Urothelium cell line (cell line): ENCODE results near the gene MMP8.

ENCODE experiments used
- DNase-seq: peaks from one replicate; pipeline ENCODE4 v3.0.0; 2011; ENCODE audit warnings: low spot score, mixed read lengths
- FAIRE-seq: peaks from 2 replicates; lab custom pipeline; 2011; peaks lifted over from hg19 to GRCh38; lab: Jason Lieb, UNC

Gene MMP8

DNA sequence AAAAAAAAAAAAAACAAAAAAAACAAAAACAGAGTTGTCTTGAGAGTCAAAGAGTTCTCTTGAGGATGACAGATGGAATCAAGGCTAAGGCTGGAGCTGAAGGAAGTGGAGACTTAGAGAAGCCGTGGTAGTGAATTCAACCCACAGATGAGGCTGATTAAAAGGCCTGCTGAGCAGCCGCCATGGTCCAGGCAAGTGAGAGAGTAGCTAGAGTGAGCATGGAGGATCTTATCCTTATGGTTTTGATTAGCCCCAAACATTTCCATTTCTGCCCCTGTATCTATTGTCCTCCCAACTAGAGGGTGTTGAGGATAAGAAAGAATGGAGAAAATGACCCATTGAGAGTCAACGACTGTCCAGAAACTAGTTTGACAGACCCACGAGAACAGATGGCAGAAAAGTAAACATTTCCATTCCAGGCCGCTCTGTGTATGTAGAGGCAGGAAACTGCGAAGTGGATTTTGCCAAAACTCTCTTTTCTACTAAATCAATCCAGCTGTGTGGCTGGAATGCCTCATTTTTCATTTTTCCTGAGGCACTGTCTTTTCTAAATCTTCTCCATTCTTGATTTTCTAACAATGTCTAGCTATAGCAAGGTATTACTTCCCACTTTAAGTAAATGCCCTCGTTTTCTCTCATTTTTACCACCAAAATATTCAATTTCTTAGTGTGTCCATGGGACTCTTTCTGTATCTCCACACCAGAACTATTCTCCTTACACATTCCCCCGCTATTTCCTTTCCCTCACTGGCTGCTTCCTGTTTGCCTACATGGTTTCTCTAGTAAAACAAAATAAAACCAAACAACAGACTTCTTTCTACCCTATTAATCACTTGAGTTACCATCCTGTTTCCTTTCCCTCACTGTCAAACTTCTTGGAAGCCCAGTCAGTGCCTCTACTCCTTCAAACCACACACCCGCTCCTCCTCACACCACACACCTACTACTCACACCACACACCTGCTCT is 5.4 kb upstream of the MMP8 start:
- no peak for FAIRE-seq
- DNase-seq, result no peak

DNA sequence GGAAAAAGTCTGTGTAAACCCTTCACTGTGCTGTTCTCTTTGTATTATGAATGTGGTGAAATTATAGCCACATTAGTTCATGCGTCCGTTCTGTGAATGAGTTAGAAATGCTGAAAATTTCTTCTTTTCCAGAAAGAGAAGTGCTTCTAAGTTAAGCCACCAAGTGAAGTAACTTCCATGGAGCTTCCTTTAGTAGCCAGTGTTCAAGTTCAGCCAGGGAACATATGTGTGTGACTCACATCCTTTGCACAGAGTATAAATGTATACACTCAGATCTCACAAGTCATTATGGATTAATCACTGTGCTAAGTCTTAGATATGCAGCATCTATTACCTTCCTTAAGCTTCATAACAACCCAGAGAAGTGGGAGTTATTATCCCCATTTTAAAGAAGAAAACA is 3.1 kb upstream of the MMP8 start:
- DNase-seq (no peak), FAIRE-seq (no peak)

DNA sequence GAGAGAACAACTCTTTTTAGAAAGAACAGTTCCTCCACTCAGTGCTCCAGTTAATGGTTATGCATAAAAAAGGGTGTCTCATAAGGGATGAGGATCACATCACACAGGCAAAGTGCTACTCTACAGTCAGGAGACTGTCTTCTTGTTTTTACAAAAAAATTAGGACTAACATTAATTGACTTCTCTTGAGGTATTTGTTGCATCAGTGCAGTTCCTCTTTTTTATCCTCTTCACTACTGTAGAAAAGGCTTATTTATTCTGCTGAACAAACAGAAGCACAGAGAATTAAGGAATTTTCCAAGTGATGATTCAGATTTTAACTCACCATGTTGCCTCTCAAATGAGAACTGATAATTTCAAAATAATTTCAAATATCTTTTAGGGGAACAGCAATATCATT is 1.9 kb downstream of the MMP8 start:
- FAIRE-seq (no peak), DNase-seq (no peak)

DNA sequence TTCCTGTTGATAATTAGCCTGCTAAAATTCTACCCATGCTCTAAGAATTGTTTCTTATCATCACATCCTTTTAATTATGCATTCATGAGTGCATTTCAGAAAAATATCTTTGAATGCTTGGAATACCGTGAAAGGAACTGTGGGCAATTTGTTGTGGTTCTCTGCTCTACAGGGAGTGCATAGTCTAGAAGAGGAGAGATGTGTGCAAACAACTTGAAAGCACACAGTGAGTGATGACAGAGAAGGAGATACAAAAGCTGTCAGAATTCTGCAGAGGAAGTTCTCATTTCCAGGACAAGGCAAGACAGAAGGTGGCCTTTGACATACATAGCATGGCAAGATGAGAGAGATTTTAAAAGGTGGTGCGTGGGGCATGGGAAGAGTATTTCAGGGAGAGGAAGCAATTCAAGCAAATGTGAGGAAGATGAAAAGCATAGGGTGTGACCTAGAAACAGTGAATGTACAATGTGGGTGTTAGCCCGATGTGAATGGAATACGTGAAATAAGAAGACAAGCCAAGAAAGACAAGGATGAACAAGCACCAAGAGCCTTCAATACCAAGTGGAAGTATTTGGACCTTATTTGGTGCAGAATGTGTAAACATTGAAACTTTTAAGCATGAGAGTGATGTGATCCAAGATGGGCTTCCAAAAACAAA is 5.0 kb downstream of the MMP8 start:
- FAIRE-seq (no peak), DNase-seq (no peak)

DNA sequence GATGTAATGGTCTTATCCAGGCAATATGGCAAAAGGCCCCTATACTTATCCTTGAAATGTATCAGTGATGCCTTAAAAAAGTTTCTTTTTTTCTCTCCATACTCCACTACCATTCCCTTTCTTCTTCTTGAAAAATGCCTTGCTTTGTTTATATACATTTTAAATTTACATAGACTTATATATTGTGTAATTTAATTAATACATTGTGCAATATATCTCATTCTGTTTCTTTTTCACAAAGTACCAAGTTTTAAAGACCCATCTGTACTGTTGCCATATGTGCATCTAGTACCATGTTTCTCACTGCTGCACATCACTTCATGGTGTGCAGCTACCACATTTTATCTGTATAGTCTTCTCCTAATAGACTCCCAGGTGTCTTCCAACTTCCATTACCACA is 7.5 kb downstream of the MMP8 start:
- FAIRE-seq (no peak), DNase-seq (no peak)

DNA sequence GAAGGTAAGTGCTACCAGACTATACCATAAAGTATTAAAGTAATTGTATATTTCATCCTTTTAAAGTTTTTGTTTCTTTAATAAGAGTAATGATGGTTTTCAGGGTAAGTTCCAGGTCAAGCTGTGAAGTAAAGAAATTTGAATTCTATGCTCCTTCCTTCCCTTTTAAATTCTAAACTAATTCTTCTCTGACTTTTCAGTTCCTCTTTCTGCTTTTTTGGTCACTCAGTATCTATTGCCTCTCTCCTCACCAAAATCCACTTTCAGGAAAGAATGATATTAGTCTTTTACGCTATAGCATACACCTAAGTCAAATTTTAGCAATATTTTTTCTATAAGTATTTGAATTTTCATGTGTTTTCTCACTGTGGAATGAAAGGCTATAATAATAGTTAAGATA is 8.2 kb downstream of the MMP8 start:
- DNase-seq (no peak), FAIRE-seq (no peak)

DNA sequence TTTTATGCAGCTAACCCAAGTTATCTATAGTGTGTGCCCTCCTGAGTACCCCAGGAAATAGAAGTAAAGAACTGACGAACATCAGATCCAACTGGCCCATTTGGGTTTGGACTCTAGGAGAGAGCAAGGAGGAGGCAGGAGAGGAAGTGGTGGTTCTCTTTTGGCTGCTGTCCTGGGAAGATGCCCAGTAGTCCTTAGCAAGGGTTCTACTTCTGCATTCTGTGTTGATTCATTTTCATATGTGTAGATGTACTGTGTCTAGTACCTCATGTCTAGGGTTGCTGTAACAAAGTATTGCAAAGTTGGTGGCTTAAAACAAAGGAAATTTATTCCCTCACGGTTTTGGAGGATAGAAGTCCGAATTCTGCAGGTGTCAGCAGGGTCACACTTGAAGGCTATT is 12.6 kb downstream of the MMP8 start:
- no peak for FAIRE-seq

DNA sequence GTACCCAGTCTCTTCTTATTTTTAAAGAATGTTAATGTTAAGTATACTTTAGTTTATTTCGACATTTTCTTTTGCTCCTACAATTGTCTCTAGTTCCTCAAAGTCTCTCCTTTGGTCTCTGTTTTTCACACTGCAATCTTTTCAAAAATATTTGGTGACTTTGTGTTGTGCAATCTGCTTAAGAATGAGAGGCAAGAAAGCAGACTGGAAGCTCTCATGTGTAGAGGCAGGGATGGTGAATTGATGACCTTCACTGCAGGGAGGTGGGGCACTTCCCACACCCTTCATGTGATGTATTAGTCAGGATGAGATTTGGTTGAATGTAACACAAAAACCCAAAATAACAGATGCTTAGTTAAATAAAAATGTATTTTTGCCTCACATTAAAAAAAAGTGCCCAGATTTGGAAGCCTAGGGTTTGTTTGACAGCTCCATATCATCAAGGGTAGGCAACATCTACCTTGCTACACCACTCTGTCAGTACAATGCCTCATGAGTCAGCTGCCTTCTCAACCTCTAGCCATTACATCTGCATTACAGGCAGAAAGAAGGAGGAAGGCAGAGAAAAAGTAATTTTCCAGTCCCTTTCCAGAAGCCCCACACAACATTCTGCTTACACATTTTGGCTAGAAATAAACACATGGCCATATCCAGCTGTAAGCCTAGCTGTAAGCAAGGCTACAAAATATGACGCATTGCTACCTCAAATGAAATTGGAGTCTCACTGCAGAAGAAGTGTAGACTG is 15.4 kb downstream of the MMP8 start:
- no peak for FAIRE-seq
- DNase-seq, result no peak

More for the DNA sequence above, 12.6 kb downstream of the MMP8 start:
- no peak for DNase-seq

DNA sequence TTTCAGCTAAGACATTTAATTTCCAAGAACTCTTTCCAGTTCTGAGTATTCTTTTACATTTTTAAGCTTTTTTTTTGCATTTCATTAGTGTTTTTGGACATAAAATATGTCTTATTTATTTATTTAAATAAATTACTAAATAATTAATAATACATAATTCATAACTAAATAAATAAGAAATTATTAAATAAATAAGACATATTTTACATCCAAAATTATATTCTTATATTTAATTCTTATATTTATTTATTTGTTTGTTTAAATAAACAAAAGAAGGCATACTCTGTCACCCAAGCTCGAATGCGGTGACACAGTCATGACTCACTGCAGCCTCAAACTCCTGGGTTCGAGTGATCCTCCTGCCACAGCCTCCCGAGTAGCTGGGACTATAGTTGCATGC is 16.1 kb downstream of the MMP8 start:
- FAIRE-seq (no peak), DNase-seq (no peak)

DNA sequence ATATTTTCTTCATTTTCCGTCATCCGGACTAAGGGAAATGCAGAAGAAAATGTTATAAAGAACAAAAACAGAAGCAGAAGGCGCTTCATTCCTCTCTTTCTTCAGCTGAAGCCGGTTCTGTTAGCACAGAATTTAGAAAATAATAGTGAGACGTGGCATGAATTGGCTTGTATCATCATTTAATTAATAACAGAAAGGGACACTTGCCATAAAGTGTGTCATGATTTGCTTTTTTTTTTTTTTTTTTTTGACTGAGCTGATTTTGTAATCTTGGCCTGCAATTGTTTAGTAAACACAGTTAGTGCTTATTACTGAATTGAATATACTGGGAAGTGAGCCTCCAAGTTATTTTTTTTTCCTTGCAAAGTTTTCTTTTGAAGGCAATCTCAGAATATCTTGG is 19.1 kb downstream of the MMP8 start, which contains the start of gene MMP27:
TSS of gene MMP27 (minus strand) at position 144 of the 400 bp plus-strand sequence. CDS start at position 89, 55 bp downstream.
- DNase-seq (no peak), FAIRE-seq (no peak)

DNA sequence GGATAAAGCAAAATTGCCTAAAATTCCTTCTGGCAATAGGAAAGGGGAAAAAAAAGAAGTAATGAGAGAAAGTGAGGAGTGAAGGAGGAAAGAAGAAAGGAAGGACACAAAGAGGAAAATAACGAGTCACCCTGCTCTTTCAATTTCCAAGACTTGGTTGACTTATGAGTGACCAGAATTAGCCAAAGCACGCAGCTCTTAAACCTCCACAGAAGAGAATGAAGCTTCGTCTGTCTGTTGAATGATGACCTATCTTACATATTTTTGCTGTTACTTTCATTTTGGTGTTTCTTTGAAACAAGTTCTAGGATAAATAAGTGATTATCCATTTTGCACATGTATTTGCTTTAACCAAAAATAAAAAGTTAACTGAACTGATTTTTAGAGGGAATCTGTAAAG is 19.9 kb downstream of the MMP8 start:
- DNase-seq (no peak), FAIRE-seq (no peak)

DNA sequence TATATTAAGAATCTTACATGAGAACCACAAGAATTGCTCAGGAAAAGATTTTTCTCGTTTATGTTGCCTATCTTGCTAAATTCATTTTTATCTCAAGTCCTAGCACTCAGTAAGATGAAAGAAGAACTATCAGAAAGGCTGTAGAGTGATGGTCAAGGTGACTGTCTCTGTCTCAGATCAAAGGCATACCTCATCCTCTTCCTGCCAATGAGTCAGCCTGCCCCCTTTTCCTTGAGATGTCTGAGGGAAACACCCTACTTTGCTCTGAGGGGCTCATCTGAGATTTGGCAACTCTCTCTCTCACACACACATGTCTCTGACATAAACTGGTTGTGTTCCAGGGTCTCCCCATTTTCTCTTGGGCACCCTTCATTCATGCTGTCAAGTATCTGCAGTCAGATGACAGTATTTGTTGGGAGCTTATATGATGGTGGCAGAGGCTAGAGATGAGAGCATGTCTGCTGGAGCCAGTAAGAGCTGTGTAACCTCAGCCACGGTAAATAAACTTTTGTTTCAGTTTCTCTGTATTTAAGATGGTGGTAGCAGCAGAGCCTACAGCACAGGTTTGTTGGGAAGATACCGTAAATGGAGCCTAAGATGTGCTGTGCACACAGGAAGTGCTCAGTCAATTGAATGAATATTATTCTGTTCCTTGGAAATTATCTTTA is 20.8 kb downstream of the MMP8 start:
- DNase-seq (no peak), FAIRE-seq (no peak)

DNA sequence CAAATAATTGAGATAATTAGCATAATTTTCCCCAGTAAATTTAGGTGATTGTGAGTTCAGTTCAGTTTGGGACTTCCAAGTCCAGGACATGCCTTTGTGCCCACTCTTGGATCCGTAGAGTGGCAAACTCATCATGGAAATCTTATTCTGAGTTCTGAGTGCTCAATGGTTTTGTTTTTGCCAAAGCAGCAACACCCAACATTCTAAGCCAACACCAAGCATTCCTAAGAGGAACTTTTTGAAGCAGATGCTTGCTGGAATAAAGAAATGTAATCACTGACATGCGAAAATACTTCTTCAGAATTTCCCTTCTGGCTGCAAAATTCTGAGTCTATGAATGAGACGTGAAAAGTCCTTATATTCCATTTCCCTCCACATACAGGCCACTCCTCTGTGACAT is 29.6 kb downstream of the MMP8 start:
- DNase-seq (no peak), FAIRE-seq (no peak)

DNA sequence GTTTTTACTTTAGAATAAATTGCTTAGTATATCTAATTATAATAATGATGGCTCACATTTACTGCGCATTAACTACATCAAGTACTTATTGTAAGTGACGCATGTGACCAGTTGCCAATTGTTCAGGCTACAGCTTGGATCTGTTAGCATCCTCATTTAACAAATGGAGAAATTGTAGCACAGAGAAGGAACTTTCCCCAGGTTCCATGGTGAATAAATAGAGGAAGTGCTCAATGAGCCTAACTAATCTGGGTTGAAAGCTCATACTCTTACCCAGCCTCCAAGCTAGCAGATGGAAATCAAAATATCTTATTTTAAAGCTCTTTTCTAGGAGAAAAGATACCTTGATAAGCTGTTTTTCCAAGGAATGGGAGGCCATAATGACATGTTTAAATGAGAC is 39.0 kb downstream of the MMP8 start:
- FAIRE-seq, result no peak
- DNase-seq, result no peak

DNA sequence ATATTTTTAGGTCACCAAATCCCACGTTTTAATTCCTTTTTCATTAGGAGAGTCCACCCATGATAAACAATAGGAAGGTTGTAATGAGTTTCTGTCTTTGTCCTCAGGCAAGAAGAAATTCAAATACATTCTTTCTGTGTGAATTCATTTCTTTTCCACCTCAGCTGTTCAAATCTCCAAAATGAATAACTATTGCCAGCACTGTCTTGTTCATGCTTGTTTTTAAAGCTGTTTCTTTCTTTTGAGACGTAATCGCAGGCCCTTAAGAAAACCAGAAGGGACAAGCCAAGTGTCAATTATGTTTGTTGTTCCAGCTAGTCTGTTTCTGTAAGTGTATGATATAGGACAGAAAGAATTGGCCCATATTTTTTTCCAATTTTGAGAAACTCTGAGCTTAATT is 39.4 kb downstream of the MMP8 start:
- DNase-seq (no peak), FAIRE-seq (no peak)

DNA sequence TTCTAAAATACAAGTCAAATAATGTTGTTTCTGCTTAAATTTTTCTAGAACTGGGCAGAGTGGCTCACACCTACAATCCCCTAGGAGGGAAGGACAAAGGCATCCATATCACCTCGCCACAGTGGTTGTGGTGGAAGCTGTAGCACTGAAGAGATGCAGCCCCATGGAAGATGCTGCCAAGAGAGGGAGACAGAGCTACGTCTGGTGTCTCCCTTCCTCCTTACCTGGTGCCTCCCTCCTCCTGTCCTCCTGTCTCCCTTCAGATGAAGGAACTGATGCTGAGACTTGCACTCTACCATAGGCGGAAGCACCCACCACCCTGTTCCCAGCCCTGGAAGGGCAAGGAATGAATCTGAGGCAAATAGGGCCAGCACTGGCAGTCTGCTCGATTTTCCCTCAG is 41.5 kb downstream of the MMP8 start:
- peak; percentile 32 for FAIRE-seq
- DNase-seq, result no peak

DNA sequence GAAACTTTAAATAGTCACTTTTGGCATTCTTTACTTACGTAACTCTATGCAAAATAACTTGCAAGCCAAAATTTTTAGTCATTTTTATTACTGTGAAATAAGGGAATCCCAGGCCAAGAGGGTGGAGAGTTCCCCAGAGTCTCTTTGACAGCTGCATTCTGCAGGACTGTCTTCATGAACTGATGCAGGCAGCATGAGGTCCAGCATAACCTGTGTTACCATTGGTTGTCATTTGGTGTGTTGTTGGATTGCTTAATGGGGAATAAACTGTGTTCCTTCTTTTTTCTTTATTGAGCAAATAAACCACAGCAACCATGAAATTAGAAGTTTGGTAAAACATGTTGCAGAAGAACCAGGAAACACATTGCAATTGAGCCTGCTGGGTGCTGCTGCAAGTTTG is 43.8 kb downstream of the MMP8 start:
- FAIRE-seq (no peak), DNase-seq (no peak)

DNA sequence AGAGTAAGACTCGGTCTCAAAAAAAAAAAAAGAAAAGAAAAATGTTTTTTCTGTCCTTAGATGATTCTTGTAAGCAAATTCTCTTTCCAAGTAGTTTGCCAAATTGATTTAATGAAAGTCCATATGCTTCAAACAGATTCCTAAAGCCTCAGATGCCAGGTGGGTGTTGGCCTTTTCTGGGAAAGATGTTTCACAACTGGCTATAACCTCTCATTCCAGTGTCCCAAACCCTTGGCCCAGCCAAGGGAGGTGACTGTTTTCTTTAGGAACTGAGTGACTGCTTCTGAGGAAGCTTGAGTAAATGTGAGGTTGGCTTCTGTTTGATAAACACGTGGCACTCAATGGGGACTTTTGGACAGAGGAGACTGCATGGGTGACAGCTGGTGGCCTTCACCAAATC is 46.7 kb downstream of the MMP8 start:
- FAIRE-seq, result no peak
- no peak for DNase-seq

DNA sequence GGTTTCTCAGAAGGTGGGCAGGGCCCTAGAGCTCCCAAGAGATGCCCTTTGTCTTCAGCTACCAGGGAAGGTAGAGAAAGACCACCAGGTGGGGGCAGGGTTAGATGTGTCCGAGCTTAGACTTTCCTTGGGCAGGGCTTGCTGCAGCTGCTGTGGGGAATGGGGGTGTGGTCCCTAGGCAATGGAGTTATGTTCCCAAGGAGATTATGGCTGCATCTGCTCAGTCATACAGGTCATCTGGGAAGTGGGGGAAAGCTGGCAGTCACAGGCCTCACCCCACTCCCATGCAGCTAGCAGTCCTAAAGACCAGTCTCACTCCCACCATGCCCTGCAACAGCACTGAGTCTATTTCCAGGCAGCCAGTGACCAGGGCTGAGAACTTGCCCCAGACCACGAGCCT is 48.7 kb downstream of the MMP8 start:
- no peak for DNase-seq

DNA sequence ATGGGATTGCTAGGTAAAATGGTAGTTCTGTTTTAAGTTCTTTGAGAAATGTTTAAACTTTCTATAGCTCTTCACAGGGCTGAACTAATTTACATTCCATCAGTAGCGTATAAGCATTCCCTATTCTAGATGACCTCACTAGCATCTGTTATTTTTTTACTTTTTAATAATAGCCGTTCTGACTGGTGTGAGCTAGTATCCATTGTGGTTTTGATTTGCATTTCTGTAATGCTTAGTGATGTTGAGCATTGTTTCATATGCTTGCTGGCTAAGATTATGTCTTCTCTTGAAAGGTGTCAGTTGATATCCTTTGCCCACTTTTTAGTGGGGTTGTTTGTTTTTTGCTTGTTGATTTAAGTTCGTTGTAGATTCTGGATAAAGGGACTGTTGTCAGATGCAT is 55.1 kb downstream of the MMP8 start:
- DNase-seq (no peak), FAIRE-seq (no peak)

More for the DNA sequence above, 48.7 kb downstream of the MMP8 start:
- no peak for FAIRE-seq
